ENCODE results near the gene CARMIL1.

The CARMIL1 gene

DNA sequence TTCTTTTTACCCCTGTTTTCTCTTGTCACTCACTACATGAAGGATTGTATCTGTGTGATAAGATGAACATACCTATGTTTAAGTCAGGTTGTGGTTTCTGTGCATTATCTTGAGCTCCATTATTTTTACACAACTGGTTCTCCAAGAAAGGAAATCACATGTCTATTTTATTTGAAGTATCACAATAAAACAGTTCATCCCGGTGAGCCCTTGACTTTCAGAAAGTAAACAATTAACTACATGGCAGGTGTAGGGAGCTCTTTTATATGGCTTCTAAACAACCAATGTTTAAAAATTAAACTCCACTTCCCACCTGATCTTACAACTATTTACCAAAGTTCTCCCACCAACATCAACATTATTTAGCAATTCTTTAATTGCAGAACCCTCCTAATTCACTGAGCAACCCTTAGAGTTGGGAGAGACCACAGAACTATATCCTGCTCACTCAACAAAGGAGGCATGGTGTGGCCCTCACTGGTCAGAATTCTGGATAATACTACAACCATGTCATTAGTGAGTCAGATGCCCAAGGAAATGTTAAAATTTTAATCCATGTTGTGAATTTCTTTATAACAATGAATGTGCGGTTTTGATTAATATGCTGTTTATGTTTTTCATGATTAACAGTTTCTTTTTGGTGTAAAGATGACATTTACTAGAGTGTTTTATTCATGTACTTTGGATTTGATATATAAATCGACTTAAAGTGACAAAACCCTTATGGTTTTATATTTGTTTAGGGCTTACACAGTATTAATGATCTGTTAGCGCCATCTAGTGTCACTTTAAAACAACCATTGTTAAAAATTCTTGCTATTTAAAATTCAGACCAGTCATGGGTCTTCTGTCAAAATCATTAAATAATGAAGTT lies 322.9 kb downstream of the CARMIL1 start:
- peak overlapping the region; percentile 78 for H3K27ac ChIP-seq
- TF ChIP-seq, protein P1, sequence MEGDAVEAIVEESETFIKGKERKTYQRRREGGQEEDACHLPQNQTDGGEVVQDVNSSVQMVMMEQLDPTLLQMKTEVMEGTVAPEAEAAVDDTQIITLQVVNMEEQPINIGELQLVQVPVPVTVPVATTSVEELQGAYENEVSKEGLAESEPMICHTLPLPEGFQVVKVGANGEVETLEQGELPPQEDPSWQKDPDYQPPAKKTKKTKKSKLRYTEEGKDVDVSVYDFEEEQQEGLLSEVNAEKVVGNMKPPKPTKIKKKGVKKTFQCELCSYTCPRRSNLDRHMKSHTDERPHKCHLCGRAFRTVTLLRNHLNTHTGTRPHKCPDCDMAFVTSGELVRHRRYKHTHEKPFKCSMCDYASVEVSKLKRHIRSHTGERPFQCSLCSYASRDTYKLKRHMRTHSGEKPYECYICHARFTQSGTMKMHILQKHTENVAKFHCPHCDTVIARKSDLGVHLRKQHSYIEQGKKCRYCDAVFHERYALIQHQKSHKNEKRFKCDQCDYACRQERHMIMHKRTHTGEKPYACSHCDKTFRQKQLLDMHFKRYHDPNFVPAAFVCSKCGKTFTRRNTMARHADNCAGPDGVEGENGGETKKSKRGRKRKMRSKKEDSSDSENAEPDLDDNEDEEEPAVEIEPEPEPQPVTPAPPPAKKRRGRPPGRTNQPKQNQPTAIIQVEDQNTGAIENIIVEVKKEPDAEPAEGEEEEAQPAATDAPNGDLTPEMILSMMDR (conservative IDR thresholded peaks at IDR 0.05) = peak; percentile 71

DNA sequence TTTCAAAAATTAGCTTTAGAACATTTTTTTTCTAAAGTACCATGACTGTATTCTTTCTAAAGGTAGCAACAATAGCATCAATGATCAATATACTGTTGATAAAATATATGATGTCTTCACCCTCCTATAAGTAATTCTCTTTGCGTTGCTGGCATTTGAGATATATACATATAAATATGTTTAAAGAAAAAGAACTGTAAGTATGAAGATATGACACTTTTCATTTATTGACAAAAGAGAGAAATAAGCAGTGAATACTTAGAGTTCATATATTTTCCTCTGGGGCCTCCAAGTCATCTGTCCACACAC lies 323.5 kb downstream of the CARMIL1 start:
- TF ChIP-seq, protein P1 (conservative IDR thresholded peaks at IDR 0.05) = peak; percentile 44
- H3K27ac ChIP-seq = peak overlapping the region; percentile 78

DNA sequence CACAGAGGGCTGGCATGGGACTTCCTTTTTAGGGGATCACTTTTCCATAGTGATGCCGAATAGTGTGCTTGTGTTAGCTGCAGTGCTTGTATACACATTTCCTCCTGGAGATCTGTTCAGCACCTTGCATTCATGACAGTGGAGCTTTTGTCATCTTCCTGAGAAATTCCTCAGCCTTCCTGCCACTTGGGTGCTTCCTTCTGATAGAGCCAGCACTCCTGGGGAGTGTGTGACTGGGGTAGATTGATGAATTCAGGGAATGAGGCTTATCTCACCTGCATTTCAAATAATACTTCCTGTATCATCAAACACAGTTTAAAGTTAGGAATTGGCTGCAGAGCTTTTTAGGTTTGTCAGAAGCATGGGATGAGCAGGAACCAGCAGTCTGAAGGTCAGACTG lies 324.1 kb downstream of the CARMIL1 start:
- TF ChIP-seq, protein P1 (conservative IDR thresholded peaks at IDR 0.05) = no peak
- H3K27ac ChIP-seq = peak overlapping the region; percentile 78; the same call in 1 of the 2 replicates

DNA sequence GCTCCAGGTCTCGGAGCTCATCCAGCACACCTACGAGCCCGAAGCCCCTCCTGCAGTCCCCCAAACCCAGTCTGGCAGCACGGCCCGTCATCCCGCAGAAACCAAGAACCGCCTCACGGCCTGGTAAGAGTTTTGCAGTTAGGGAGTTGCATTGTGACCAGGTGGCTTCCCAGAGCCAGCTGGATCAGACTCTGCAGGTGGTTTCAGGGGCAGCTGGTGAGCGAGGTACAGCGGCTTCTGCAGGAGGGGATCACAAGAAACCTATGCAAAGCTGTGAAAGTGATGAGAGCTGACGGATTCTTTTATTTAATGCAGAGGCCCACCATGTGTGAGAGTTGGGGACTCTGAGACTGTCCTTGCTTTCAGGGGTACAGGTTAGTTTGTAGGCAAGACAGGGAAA lies 327.0 kb downstream of the CARMIL1 start:
- H3K27ac ChIP-seq = no peak overlapping the region
- TF ChIP-seq, protein P1 (conservative IDR thresholded peaks at IDR 0.05) = no peak

DNA sequence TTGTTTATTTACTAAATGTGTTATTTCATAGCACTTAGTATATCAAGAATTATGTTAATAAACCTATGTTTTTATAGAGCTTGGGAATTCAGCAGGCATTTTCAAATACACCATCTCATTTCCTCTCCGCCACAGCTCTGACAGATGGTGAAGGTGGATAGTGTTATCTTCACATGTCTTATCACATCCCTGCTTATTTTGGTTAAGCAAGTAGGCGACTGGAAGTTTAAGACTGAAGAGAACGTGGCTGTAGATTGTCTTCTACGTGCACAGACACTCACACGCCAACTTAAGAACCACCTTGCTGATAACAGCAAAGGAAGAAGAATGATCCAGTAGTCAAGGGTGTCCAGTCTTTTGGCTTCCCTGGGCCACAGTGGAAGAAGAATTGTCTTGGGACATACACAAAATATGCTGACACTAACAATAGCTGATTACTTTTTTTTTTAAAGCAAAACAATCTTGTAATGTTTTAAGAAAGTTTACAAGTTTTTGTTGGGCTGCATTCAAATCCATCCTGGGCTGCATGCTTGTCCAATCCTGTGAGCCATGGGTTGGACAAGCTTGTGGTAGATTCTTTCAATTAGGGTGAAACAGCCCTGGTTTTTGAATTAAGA lies 329.5 kb downstream of the CARMIL1 start:
- TF ChIP-seq, protein P1 (conservative IDR thresholded peaks at IDR 0.05) = no peak
- H3K27ac ChIP-seq = no peak overlapping the region

DNA sequence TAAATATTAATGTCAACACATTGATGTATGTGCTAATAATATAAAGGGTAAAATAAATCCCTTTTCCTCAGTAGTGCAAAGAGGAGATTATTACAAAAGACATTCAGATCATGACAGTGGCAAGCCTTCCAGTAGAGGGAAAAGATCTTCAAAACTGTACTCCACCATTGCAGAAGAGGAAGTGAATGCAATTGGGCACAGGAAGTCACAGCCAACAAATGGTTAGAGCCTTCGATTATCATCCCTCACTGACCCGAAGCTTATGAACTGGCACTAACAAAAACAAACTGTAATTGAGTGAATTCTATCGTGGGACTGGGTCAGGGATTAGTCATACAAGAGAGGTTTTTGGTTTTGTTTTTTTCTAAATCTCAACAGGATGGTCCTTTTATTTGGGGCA lies 333.5 kb downstream of the CARMIL1 start:
- TF ChIP-seq, protein P1 (conservative IDR thresholded peaks at IDR 0.05) = no peak
- H3K27ac ChIP-seq = no peak overlapping the region

DNA sequence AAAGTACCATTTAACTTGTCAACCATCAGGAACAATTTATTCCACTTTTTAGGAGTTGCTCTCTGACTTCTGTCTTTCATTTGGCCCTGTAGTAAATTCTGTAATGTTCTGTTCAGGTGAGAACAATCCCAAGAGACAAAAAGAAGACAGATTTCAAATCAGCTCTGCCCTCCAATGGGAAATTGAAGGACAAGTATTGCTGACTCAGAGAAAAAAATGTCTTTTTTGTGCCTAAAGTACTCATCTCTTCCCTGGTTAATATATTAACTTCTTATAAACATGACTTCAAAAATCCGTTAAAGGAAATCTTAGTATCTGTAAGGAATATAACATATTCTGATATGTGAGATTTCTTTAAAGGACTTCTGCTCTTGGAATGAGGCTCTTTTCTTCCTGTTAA lies 334.2 kb downstream of the CARMIL1 start:
- no peak overlapping the region for H3K27ac ChIP-seq
- TF ChIP-seq, protein P1 (conservative IDR thresholded peaks at IDR 0.05) = no peak

All from VCaP (cell line).